Prostate gland (tissue), 2 donors: ENCODE results near the gene GRM8.

Experiments used
- POLR2A ChIP-seq: fragments of 450-650 bp; IDR thresholded peaks from one replicate; pipeline ENCODE4 v1.6.1; 2016; ENCODE audit warnings: antibody characterized with exemption, mild to moderate bottlenecking
- TF ChIP-seq, protein P1 (sequence below), 4 experiments: fragments of 200-600 bp in 2 of 4; fragments of 450-650 bp in 2 of 4; sonication (generic) in 2 of 4; IDR thresholded peaks; 1 replicate in 3 of 4; 2 replicates in 1 of 4; pipeline ENCODE4 v1.5.1; 2016 to 2019; ENCODE audit warnings: antibody characterized with exemption in 4 of 4, mild to moderate bottlenecking in 2 of 4, moderate library complexity in 2 of 4

DNA sequence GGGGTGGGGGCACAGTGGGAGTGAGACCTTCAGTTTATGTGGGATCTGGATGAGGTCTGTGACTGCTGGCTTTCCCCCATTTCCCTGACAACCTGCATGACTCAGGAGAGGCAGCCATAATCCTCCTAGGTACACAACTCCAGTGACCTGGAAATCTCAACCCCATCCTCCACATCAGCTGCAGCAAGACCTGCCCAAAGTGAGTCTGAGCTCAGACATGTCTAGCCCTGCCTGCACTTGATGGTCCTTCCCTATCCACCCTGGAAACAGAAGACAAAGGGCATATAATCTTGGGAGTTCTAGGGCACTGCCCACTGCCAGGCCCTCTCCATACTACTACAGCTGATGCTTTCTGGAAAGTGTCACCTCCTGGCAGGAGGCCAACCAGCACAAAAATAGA is 75.6 kb downstream of the GRM8 start:
- TF ChIP-seq POLR2A: no peak
- TF ChIP-seq, protein P1, sequence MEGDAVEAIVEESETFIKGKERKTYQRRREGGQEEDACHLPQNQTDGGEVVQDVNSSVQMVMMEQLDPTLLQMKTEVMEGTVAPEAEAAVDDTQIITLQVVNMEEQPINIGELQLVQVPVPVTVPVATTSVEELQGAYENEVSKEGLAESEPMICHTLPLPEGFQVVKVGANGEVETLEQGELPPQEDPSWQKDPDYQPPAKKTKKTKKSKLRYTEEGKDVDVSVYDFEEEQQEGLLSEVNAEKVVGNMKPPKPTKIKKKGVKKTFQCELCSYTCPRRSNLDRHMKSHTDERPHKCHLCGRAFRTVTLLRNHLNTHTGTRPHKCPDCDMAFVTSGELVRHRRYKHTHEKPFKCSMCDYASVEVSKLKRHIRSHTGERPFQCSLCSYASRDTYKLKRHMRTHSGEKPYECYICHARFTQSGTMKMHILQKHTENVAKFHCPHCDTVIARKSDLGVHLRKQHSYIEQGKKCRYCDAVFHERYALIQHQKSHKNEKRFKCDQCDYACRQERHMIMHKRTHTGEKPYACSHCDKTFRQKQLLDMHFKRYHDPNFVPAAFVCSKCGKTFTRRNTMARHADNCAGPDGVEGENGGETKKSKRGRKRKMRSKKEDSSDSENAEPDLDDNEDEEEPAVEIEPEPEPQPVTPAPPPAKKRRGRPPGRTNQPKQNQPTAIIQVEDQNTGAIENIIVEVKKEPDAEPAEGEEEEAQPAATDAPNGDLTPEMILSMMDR (IDR thresholded peaks at IDR 0.05): no peak
